ENCODE data around the gene NKX2-2.

The NKX2-2 gene

DNA sequence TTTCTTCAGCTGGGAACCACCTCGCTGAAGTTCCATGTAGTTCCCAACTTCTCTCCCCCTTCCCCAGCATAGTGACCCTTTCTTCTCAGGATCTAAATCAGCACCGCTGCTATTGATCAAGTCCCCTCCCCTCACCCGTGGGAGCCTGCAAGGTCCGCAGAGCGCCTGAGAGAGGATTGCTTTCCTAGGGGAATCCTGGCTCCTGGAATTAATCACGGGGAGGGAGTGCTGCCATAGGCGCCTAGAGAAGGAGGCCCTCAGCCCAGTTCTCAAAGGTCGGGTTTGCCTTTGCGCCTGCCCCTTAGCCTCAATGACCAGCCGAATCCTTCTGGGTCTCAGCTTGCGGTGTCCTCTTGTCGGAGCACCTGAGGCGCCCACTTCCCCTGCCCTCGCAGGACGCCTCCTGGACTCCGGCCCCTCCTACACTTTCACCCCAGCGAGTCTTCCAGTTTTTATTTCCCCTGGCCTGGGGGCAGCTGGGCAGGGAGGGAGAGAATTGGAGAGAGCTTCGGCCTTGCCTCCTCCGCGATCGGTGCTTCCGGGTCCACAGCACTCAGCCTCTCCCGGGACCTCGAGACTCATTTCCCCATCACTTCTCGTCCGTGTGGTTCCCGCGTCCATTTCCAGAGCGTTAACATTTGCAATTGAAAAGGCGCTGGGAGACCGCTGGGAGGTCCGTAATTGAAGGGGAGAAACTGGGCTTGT, 3.1 kb upstream of the NKX2-2 start:
- no peak overlapping the region for H3K4me3 ChIP-seq (ENCODE audit: low read depth, low read length)
- TF ChIP-seq, protein P1, sequence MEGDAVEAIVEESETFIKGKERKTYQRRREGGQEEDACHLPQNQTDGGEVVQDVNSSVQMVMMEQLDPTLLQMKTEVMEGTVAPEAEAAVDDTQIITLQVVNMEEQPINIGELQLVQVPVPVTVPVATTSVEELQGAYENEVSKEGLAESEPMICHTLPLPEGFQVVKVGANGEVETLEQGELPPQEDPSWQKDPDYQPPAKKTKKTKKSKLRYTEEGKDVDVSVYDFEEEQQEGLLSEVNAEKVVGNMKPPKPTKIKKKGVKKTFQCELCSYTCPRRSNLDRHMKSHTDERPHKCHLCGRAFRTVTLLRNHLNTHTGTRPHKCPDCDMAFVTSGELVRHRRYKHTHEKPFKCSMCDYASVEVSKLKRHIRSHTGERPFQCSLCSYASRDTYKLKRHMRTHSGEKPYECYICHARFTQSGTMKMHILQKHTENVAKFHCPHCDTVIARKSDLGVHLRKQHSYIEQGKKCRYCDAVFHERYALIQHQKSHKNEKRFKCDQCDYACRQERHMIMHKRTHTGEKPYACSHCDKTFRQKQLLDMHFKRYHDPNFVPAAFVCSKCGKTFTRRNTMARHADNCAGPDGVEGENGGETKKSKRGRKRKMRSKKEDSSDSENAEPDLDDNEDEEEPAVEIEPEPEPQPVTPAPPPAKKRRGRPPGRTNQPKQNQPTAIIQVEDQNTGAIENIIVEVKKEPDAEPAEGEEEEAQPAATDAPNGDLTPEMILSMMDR (IDR thresholded peaks at IDR 0.05; ENCODE audit: borderline replicate concordance, insufficient read depth, low read depth, low read length) = no peak

DNA sequence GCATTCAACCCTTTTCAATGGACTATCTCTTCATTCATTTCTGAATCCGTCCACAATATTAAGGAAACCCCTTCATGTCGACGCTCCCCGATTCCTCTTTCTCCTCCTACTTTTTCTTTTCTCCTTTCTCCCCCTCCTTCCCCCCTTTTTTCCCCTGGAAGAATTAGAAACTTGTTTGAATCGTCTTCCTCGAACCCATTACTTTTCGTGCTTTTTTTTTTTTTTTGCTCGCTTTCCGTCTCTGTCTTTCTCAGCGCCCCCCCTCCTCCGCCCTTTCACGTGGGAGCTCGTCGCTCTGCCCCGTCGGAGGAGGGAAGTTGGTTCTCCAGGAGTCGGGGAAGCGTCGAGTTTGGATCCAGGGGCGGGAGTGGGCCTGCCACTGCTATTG, 2.3 kb upstream of the NKX2-2 start:
- TF ChIP-seq, protein P1 (IDR thresholded peaks at IDR 0.05; ENCODE audit: borderline replicate concordance, insufficient read depth, low read depth, low read length) = no peak
- no peak overlapping the region for H3K4me3 ChIP-seq (ENCODE audit: low read depth, low read length)

DNA sequence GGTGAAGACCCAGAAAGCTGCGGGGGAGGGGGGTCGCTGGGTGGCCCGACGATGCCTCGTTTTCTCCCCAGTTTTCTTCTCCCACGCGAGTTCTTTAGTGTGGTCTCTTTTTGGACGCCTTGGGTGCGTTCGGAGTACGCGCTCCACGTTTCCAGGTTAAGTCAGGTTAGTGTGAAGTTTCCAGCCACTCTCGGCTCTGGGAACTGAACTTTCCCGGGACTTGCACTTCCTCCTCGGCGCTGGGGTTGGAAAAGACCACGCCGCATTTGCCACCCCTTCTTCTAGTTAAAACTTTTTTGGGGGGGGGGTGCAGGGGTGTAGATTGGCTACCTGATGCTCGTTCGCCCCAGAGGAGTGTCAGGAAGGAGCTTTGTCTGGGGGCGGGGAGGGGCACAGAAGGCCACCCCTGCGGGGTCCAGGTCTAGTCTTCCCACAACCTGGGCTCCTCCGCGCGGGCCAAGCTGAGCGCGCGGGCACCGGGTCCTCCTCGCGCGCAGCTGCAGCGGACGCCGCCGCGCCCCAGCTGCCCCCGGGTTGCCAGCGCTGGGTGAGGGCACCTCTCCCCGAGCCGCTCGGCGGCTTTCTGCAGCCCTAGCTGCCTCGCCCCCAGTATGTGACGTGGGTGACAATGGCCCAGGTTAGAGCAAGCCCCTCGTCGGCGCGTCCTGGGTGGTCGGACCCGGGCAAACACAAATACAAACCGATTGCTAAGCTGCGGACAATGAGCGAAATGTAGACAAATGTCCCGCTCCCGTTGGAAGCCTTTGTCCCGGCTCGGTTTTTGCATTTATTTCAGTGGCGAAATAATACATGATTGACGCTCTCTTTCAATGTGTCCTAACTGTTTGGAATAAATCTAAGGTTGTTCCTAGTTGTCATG, 1.7 kb upstream of the NKX2-2 start:
- TF ChIP-seq, protein P1 (IDR thresholded peaks at IDR 0.05; ENCODE audit: borderline replicate concordance, insufficient read depth, low read depth, low read length) = no peak
- no peak overlapping the region for H3K4me3 ChIP-seq (ENCODE audit: low read depth, low read length)

DNA sequence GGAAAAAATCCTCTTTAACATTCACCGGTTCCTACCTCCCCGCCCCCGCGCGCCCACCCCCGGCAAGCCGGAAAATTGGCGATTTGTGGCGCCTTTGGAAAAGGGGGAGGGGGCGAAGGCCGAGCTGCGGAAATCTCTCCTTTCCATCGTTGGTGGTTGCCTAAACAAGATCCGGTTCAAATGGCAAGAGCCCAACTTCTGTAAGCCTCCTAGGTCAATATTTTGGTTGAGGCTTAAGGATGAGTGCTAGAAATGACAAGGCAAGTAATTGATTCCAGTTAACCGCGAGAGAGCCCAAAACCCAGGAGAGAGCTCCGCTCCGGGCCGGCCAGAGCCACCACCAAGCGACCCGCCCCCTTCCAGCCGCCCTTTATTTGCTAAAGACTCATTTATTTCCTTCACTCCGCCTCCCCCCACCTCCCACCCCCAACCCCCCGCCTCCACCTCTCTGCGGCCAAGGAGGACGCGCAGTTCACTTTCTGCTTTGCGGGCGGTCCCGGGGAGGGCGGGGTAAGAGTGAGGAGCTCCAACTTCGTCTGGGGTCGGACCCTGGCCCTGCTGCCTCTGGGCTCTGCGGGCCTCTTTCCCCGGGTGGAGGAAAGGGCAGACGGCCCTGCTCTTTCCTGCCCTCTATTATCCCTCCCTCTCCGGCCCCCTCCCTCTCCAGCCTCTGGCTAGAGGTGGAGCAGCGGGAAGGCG, 838 bp upstream of the NKX2-2 start:
- TF ChIP-seq, protein P1 (IDR thresholded peaks at IDR 0.05; ENCODE audit: borderline replicate concordance, insufficient read depth, low read depth, low read length) = no peak
- no peak overlapping the region for H3K4me3 ChIP-seq (ENCODE audit: low read depth, low read length)

DNA sequence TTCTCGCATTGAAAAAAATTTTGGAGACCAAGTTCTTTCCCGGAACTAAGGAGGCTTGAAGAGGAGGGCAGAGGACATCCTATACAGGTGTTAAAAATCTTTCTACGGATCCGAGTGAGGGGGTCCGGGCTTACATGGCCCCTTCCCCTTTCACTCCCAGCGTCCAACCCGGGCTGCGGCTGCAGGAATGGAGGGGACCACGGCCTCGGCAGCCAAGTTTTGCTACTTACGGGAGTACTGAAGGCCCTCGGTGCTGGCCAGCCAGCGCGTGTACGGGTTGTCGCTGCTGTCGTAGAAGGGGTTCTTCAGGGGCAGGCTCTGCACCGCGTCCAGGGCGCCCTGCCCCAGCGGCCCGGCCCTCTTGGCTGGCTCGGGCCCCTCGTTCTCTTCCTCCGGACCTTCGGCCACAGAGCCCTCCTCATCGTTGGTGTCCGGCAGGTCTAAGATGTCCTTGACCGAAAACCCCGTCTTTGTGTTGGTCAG, 642 bp downstream of the NKX2-2 start:
- H3K4me3 ChIP-seq (ENCODE audit: low read depth, low read length) = no peak overlapping the region
- TF ChIP-seq, protein P1 (IDR thresholded peaks at IDR 0.05; ENCODE audit: borderline replicate concordance, insufficient read depth, low read depth, low read length) = no peak

DNA sequence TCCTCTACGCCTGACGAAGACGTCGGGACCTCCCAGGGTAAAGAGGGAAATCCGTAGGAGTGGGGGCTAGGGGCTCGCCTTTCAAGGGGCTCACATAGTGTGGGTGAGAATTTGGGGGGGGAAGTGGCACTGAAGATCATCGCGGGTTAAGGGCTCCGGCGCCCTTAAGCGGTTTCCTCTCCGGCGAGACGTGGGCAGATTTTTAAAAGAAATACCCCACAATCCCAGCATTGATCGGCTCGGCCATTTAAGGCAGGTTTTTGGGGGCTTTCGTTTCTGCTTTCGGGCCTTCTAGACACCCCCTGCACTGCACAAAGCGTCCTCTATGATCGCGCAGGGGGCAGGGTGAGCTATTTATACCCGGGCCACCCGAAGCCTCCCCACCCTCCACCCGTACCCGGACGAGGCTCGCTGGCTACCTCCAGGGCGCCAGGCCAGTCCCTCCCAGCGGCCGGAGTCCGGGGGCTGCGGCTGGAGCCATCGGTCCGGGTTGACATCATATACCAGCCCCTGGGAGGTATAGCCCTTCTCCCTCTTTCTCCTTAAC, 1.2 kb downstream of the NKX2-2 start:
- H3K4me3 ChIP-seq (ENCODE audit: low read depth, low read length) = no peak overlapping the region
- TF ChIP-seq, protein P1 (IDR thresholded peaks at IDR 0.05; ENCODE audit: borderline replicate concordance, insufficient read depth, low read depth, low read length) = no peak
